A673 (cell line): ENCODE results near the gene TSPAN14.

Experiments
- EZH2 ChIP-seq: fragments of 200-600 bp; sonication (generic); IDR thresholded peaks from 2 replicates; pipeline ENCODE4 v1.6.1; 2017; ENCODE audit warnings: borderline replicate concordance, low read depth, mild to moderate bottlenecking, mixed read lengths, antibody characterized with exemption, low read length; ENCODE audit not compliant: poor library complexity, severe bottlenecking
- TF ChIP-seq, protein P1 (sequence below): fragments of 300-800, 200-600 bp; sonication (generic); conservative IDR thresholded peaks from 2 replicates; pipeline ENCODE4 v1.5.1; 2017; ENCODE audit warnings: low read depth, mild to moderate bottlenecking, antibody characterized with exemption, low read length, moderate library complexity, mixed read lengths

DNA sequence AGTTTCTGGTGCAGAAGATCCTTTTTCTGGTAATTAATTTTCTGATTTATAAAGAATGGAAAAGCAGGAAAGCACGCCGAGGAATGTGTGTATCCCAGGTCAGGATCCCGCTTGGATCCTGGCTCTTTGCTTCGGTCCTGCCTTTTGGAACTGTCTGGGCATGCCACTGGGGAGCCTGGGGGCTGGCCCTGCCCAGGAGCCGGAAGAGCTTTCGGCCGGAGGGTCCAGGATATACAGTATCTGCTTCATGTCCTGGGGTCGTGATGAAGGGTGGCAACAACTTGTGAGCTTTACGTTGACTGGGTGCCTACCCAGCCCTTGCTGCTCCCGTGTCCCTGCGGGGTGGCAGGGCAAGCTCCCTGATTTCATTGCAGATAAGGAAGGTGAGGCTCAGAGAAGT lies 86.0 kb downstream of the TSPAN14 start:
- TF ChIP-seq, protein P1, sequence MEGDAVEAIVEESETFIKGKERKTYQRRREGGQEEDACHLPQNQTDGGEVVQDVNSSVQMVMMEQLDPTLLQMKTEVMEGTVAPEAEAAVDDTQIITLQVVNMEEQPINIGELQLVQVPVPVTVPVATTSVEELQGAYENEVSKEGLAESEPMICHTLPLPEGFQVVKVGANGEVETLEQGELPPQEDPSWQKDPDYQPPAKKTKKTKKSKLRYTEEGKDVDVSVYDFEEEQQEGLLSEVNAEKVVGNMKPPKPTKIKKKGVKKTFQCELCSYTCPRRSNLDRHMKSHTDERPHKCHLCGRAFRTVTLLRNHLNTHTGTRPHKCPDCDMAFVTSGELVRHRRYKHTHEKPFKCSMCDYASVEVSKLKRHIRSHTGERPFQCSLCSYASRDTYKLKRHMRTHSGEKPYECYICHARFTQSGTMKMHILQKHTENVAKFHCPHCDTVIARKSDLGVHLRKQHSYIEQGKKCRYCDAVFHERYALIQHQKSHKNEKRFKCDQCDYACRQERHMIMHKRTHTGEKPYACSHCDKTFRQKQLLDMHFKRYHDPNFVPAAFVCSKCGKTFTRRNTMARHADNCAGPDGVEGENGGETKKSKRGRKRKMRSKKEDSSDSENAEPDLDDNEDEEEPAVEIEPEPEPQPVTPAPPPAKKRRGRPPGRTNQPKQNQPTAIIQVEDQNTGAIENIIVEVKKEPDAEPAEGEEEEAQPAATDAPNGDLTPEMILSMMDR: no peak
- no peak for TF ChIP-seq EZH2
